K562 (cell line): Measurements from ENCODE around the gene INVS. TPM values are rescaled to one million over a fixed set of nuclear protein-coding genes. Genes with fewer than 3 reads are reported as not detected.

ENCODE experiments used
- ATAC-seq: fragments of 200-7000 bp; cut with Tn5 transposase; 3 replicates; pipeline ENCODE4 v1.9.1; 2020; ENCODE audit warnings: moderate library complexity
- BruUV-seq: library from RNA; stranded (reverse); fragments of 400-500 nt; replicated peaks from 2 replicates; lab custom pipeline; 2021; lab: Mats Ljungman, UMichigan
- CTCF ChIA-PET: fragments of 300-600 bp; formaldehyde crosslinking; extraction: SDS; loops from one replicate; lab custom pipeline; 2021; ENCODE audit warnings: low intra/inter-chr PET ratio; lab: Yijun Ruan, JAX
- POLR2A ChIA-PET: fragments of 300-600, 350-650 bp; sonication (Branson Sonifier 250); formaldehyde crosslinking; extraction: SDS; loops from one replicate; lab custom pipeline; 2021; ENCODE audit warnings: antibody characterized with exemption, inconsistent platforms; lab: Yijun Ruan, JAX
- DNase-seq, 4 experiments: peaks; one replicate each; pipeline versions ENCODE4 v3.0.0 to v3.0.0-alpha.2; 2011 to 2018; ENCODE audit warnings: low spot score in 3 of 4, mixed read lengths in 3 of 4; ENCODE audit errors: extremely low read depth in 1 of 4
- FAIRE-seq: peaks from 2 replicates; lab custom pipeline; 2011; peaks lifted over from hg19 to GRCh38; lab: Jason Lieb, UNC
- H2AFZ ChIP-seq: 2 replicates; pipeline ENCODE4 v1.6.0; 2011; ENCODE audit warnings: low read depth, low read length, control low read depth, inconsistent platforms
- H3K27ac ChIP-seq: fragments of 200-600 bp; 3 replicates; pipeline ENCODE4 v1.8.0; 2011; ENCODE audit warnings: low read depth, mild to moderate bottlenecking, control low read depth, inconsistent platforms, low read length, moderate library complexity, mixed read lengths; ENCODE audit errors: extremely low read depth
- H3K27me3 ChIP-seq, 2 experiments: fragments of 300-600 bp in 1 of 2; 2 replicates in 1 of 2; 3 replicates in 1 of 2; pipeline versions ENCODE4 v1.6.0 to v1.8.0; 2011; ENCODE audit warnings: inconsistent platforms in 2 of 2, low read length in 2 of 2, mild to moderate bottlenecking in 1 of 2, mixed read lengths in 1 of 2, moderate library complexity in 1 of 2; ENCODE audit not compliant: control insufficient read depth in 2 of 2, insufficient read depth in 2 of 2
- H3K36me3 ChIP-seq: fragments of 300-600 bp; 3 replicates; pipeline ENCODE4 v1.8.0; 2011; ENCODE audit warnings: mild to moderate bottlenecking, low read length, inconsistent platforms; ENCODE audit not compliant: control insufficient read depth, insufficient read depth
- H3K4me1 ChIP-seq, 2 experiments: fragments of 200-600 bp in 1 of 2; replicated peaks in 1 of 2; 2 replicates in 1 of 2; 3 replicates in 1 of 2; pipeline versions ENCODE4 v1.5.1 to v1.8.0; 2011; ENCODE audit warnings: inconsistent platforms in 2 of 2, low read length in 2 of 2, mild to moderate bottlenecking in 1 of 2, mixed read lengths in 1 of 2, moderate library complexity in 1 of 2; ENCODE audit not compliant: control insufficient read depth in 2 of 2, insufficient read depth in 2 of 2
- H3K4me2 ChIP-seq: 2 replicates; pipeline ENCODE4 v1.6.1; 2011; ENCODE audit warnings: low read length, control low read depth, inconsistent platforms, mixed read lengths; ENCODE audit not compliant: insufficient read depth
- H3K4me3 ChIP-seq: fragments of 200-600 bp; sonication (generic), shearing (Covaris generic); 2 replicates; pipeline ENCODE4 v1.5.1; 2016; ENCODE audit warnings: control low read depth, inconsistent platforms
- H3K79me2 ChIP-seq: fragments of 200-600 bp; 3 replicates; pipeline ENCODE4 v1.8.0; 2011; ENCODE audit warnings: low read length, inconsistent platforms; ENCODE audit not compliant: control insufficient read depth, insufficient read depth
- H3K9ac ChIP-seq, 2 experiments: 2 replicates each; pipeline versions ENCODE4 v1.6.0 to v1.6.1; 2011; ENCODE audit warnings: low read depth in 2 of 2, low read length in 2 of 2, control low read depth in 1 of 2, inconsistent platforms in 1 of 2, mild to moderate bottlenecking in 1 of 2, mixed read lengths in 1 of 2; ENCODE audit not compliant: insufficient read depth in 1 of 2
- H3K9me1 ChIP-seq: one replicate; pipeline ENCODE4 v1.6.0; 2011; ENCODE audit warnings: inconsistent platforms, mild to moderate bottlenecking, low read length, moderate library complexity; ENCODE audit not compliant: control insufficient read depth, insufficient read depth
- H3K9me3 ChIP-seq: replicated peaks from 2 replicates; pipeline ENCODE4 v1.5.1; 2011; ENCODE audit warnings: low read depth, low read length, inconsistent platforms; ENCODE audit not compliant: control insufficient read depth, insufficient read depth
- H4K20me1 ChIP-seq: replicated peaks from 2 replicates; pipeline ENCODE4 v1.6.1; 2011; ENCODE audit warnings: low read length, inconsistent platforms, mixed read lengths; ENCODE audit not compliant: control insufficient read depth, insufficient read depth
- ARID1B ChIP-seq: fragments of 450-650 bp; IDR thresholded peaks from 2 replicates; pipeline ENCODE4 v1.6.1; 2016; ENCODE audit warnings: antibody characterized with exemption, mild to moderate bottlenecking, inconsistent platforms
- BHLHE40 ChIP-seq: IDR thresholded peaks from 2 replicates; pipeline ENCODE4 v1.6.1; 2011; ENCODE audit warnings: low read length, improper control_type of control experiment
- C11orf30 ChIP-seq: fragments of 450-650 bp; IDR thresholded peaks from 2 replicates; pipeline ENCODE4 v1.6.1; 2016; ENCODE audit warnings: low read depth, mild to moderate bottlenecking
- DPF2 ChIP-seq: fragments of 450-650 bp; IDR thresholded peaks from 2 replicates; pipeline ENCODE4 v1.6.1; 2016
- E2F3 ChIP-seq: fragments of 250-450 bp; sonication (Bioruptor Pico); IDR thresholded peaks from 2 replicates; pipeline ENCODE4 v1.4.0; 2020; ENCODE audit warnings: mild to moderate bottlenecking
- EP300 ChIP-seq: IDR thresholded peaks from 2 replicates; pipeline ENCODE4 v1.6.1; 2012; ENCODE audit warnings: low read length, improper control_type of control experiment
- FIP1L1 ChIP-seq: fragments of 200-400 bp; formaldehyde crosslinking; IDR thresholded peaks from 2 replicates; pipeline ENCODE4 v1.6.1; 2018; ENCODE audit warnings: mild to moderate bottlenecking, low read depth, low read length; ENCODE audit not compliant: poor library complexity, severe bottlenecking
- HEY1 ChIP-seq: fragments of 250-450 bp; sonication (Bioruptor Pico); IDR thresholded peaks from 2 replicates; pipeline ENCODE4 v1.5.0; 2020; ENCODE audit warnings: mild to moderate bottlenecking, moderate library complexity, borderline replicate concordance
- MAFG ChIP-seq: fragments of 450-650 bp; conservative IDR thresholded peaks from 2 replicates; pipeline ENCODE4 v1.6.1; 2016; ENCODE audit warnings: missing genetic modification characterization, missing compliant biosample characterization
- NELFE ChIP-seq: IDR thresholded peaks from 2 replicates; pipeline ENCODE4 v1.6.1; 2011; ENCODE audit warnings: mild to moderate bottlenecking; ENCODE audit not compliant: insufficient read depth, insufficient read length
- PHB ChIP-seq: fragments of 250-450 bp; sonication (Bioruptor Pico); IDR thresholded peaks from 2 replicates; pipeline ENCODE4 v1.5.0; 2021
- SAFB ChIP-seq: fragments of 200-400 bp; formaldehyde crosslinking; IDR thresholded peaks from 2 replicates; pipeline ENCODE4 v1.6.1; 2017; ENCODE audit warnings: low read depth, low read length, borderline replicate concordance
- SREBF1 ChIP-seq: fragments of 150-350 bp; IDR thresholded peaks from 2 replicates; pipeline ENCODE4 v1.6.1; 2014; ENCODE audit warnings: antibody characterized with exemption, low read depth, low read length, borderline replicate concordance
- ZFP36 ChIP-seq: fragments of 150-350 bp; IDR thresholded peaks from 2 replicates; pipeline ENCODE4 v1.6.1; 2018; ENCODE audit warnings: low read length, low read depth; ENCODE audit not compliant: partially characterized antibody
- ZNF316 ChIP-seq: fragments of 450-650 bp; IDR thresholded peaks from 2 replicates; pipeline ENCODE4 v1.6.1; 2016
- ZNF75A ChIP-seq: fragments of 450-650 bp; formaldehyde crosslinking; IDR thresholded peaks from 2 replicates; pipeline ENCODE4 v1.4.0; 2020; ENCODE audit warnings: mild to moderate bottlenecking
- ZNF785 ChIP-seq: fragments of 250-450 bp; sonication (Bioruptor Pico); IDR thresholded peaks from 2 replicates; pipeline ENCODE4 v1.4.0; 2020; ENCODE audit warnings: mild to moderate bottlenecking
- ZNF79 ChIP-seq: fragments of 250-450 bp; sonication (Bioruptor Pico); IDR thresholded peaks from 2 replicates; pipeline ENCODE4 v1.4.0; 2020; ENCODE audit warnings: low read depth, mild to moderate bottlenecking, moderate library complexity
- ZZZ3 ChIP-seq: fragments of 450-650 bp; IDR thresholded peaks from 2 replicates; pipeline ENCODE4 v1.6.1; 2016; ENCODE audit warnings: antibody characterized with exemption, mild to moderate bottlenecking, moderate library complexity
- WGBS: fragments of 100-300 bp; shearing (Covaris generic); methylation state at CpG from one replicate; pipeline ENCODE4 v1.1.6; 2016; ENCODE audit warnings: low coverage, mixed read lengths; ENCODE audit not compliant: insufficient coverage; ENCODE audit errors: missing lambda C conversion rate; 5-methylcytosine and 5-hydroxymethylcytosine counted together
- in situ Hi-C: fragments of 300-500 bp; cut with MboI; formaldehyde crosslinking; loops from 4 replicates; pipeline ENCODE4 v1.15.0; 2018; ENCODE audit warnings: inconsistent platforms, mixed read lengths
- intact Hi-C: fragments of 100-400 bp; cut with micrococcal nuclease; formaldehyde crosslinking; loops from 2 replicates; pipeline ENCODE4 v1.14.2; 2022
- polyA plus RNA-seq, 8 experiments: library from polyadenylated mRNA; depleted of rRNA in 4 of 8; stranded (reverse) in 5 of 8; unstranded in 3 of 8; fragments of >200 nt; fragmentation: Nextera tagmentation in 2 of 8; fragmentation: Illumina TruSeq in 1 of 8; extraction: Ambion mirVana in 2 of 8; extraction: Trizol in 1 of 8; gene quantifications; 2 replicates each; pipeline versions ENCODE4 v1.2.1 to v1.2.3, GENCODE V29; 2011 to 2014; ENCODE audit warnings: inconsistent platforms in 1 of 8, missing spikeins in 1 of 8
- total RNA-seq, 7 experiments: library from RNA; depleted of rRNA in 6 of 7; stranded (reverse); fragments of >200 nt in 6 of 7; fragmentation: Illumina TruSeq in 2 of 7; extraction: Trizol in 2 of 7; gene quantifications; 2 replicates each; pipeline versions ENCODE4 v1.2.1 to v1.2.3, GENCODE V29; 2011 to 2021; ENCODE audit warnings: low replicate concordance in 1 of 7
- TF ChIP-seq, protein P1 (sequence below), 2 experiments: fragments of 450-650 bp; conservative IDR thresholded peaks; 2 replicates each; pipeline ENCODE4 v1.6.1; 2017; ENCODE audit warnings: mild to moderate bottlenecking in 2 of 2, moderate library complexity in 2 of 2
- TF ChIP-seq, protein P2 (sequence below): sonication (generic); formaldehyde crosslinking; IDR thresholded peaks from 2 replicates; pipeline ENCODE4 v1.8.1; 2023; ENCODE audit warnings: mild to moderate bottlenecking, missing genetic modification reagents

INVS gene
- total and polyA plus RNA-seq, 9 of the 15 experiments (the other 6 are each of a cell fraction or from before 2014, with no cell fraction given) = 0.77 to 18.5 (median 10.0) TPM

- TF ChIP-seq, protein P1, sequence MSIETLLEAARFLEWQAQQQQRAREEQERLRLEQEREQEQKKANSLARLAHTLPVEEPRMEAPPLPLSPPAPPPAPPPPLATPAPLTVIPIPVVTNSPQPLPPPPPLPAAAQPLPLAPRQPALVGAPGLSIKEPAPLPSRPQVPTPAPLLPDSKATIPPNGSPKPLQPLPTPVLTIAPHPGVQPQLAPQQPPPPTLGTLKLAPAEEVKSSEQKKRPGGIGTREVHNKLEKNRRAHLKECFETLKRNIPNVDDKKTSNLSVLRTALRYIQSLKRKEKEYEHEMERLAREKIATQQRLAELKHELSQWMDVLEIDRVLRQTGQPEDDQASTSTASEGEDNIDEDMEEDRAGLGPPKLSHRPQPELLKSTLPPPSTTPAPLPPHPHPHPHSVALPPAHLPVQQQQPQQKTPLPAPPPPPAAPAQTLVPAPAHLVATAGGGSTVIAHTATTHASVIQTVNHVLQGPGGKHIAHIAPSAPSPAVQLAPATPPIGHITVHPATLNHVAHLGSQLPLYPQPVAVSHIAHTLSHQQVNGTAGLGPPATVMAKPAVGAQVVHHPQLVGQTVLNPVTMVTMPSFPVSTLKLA (conservative IDR thresholded peaks at IDR 0.05) = no peak
- TF ChIP-seq SREBF1 = no peak
- TF ChIP-seq, protein P2, sequence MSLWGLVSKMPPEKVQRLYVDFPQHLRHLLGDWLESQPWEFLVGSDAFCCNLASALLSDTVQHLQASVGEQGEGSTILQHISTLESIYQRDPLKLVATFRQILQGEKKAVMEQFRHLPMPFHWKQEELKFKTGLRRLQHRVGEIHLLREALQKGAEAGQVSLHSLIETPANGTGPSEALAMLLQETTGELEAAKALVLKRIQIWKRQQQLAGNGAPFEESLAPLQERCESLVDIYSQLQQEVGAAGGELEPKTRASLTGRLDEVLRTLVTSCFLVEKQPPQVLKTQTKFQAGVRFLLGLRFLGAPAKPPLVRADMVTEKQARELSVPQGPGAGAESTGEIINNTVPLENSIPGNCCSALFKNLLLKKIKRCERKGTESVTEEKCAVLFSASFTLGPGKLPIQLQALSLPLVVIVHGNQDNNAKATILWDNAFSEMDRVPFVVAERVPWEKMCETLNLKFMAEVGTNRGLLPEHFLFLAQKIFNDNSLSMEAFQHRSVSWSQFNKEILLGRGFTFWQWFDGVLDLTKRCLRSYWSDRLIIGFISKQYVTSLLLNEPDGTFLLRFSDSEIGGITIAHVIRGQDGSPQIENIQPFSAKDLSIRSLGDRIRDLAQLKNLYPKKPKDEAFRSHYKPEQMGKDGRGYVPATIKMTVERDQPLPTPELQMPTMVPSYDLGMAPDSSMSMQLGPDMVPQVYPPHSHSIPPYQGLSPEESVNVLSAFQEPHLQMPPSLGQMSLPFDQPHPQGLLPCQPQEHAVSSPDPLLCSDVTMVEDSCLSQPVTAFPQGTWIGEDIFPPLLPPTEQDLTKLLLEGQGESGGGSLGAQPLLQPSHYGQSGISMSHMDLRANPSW (CRISPR knock-in tag) = no peak
- TF ChIP-seq HEY1 (CRISPR knock-in tag) = no peak
- no peak for TF ChIP-seq DPF2
Measured at GRCh38 chr9:100125236-100125635, 26.2 kb downstream of the INVS start (continued).

- Histone ChIP-seq H3K9ac (no peak overlapping the region), H3K36me3 (peaks cover 10% of the 10 kb centered on the region; the same call in 1 of the 3 replicates), H3K4me1 (peaks cover 0 to 7% of the 10 kb centered on the region in 2 experiments; a peak in 2 of 5 replicates), H3K27me3 (no peaks in the 10 kb centered on the region), H3K9me1 (no peaks in the 10 kb centered on the region), H3K9me3 (no peaks in the 10 kb centered on the region), H3K4me2 (no peak overlapping the region), H3K27ac (peak overlapping the region; percentile 34; the same call in 1 of the 3 replicates), H3K4me3 (no peak overlapping the region), H3K79me2 (peaks cover 10% of the 10 kb centered on the region; the same call in 2 of the 3 replicates), H4K20me1 (no peaks in the 10 kb centered on the region), H2AFZ (0 out of 2 replicates have a peak overlapping the region, but pooled peaks have one; percentile 14)
- WGBS = 76% methylated on average over 2 of the region's 2 CpGs
- DNase-seq (no peak), FAIRE-seq (no peak), ATAC-seq (no peak)
- ChIA-PET CTCF (no interaction called here), POLR2A (no interaction called here)
- intact Hi-C loops (no loop called here), in situ Hi-C loops (loop anchor here (10.0 kb wide), 1 partner anchor 89 kb away; no protein-coding TSS in a partner anchor)
- no TSS peak for BruUV-seq
- peak; percentile 82 for TF ChIP-seq ZNF316
- no peak for TF ChIP-seq E2F3 (CRISPR knock-in tag)
- TF ChIP-seq FIP1L1 = no peak
- no peak for TF ChIP-seq ZZZ3
- TF ChIP-seq C11orf30 = peak; percentile 66
- no peak for TF ChIP-seq ZNF785 (CRISPR knock-in tag)
- TF ChIP-seq NELFE = no peak
- no peak for TF ChIP-seq EP300
- no peak for TF ChIP-seq BHLHE40
- TF ChIP-seq ZFP36 = no peak
- TF ChIP-seq MAFG (tag) = peak; percentile 59
- TF ChIP-seq SAFB = no peak
- no peak for TF ChIP-seq PHB
- TF ChIP-seq ZNF79 (CRISPR knock-in tag) = no peak
- TF ChIP-seq ZNF75A (CRISPR knock-in tag) = no peak
- TF ChIP-seq ARID1B = no peak
Measured at GRCh38 chr9:100125910-100126309, 26.9 kb downstream of the INVS start.
